GM18861 (cell line): ENCODE measurements around the gene PAX9.

Experiments
- ATAC-seq: cut with Tn5 transposase; IDR thresholded peaks from one replicate; pipeline ENCODE4 v1.9.1; 2021; ENCODE audit not compliant: unreplicated experiment

PAX9 gene

DNA sequence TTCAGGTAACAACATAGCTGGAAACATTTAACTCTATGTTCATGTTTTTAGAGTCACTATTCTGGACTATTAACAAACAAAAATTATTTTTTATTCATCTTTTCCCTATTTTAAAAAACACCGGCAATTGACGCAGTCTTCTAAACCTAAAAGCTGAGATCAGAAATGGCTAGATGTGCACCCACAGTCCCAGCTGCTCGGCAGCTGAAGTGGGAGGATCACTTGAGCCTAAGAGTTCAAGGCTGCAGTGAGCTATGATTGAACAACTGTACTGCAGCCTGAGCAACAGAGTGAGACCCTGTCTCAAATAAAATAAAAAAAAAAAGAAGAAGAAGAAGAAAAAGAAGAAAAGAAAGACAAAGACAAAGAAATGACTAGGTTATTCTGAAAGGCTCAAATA lies 64.5 kb downstream of the PAX9 start:
- no peak for ATAC-seq
